ENCODE data around the gene DENND1C. TPM values are rescaled to one million over a fixed set of nuclear protein-coding genes. Genes with fewer than 3 reads are reported as not detected.

DENND1C gene
- polyA plus RNA-seq, 1 donor, result 1.2 TPM

GRCh38 chr19:6476896-6477431, 4.6 kb downstream of the DENND1C start:
- DNase-seq, result no peak

- no peak for DNase-seq
Observed at GRCh38 chr19:6476155-6476895, 5.3 kb downstream of the DENND1C start.

GRCh38 chr19:6475321-6476108, 6.1 kb downstream of the DENND1C start:
- DNase-seq, result no peak

GRCh38 chr19:6473647-6474046, 7.9 kb downstream of the DENND1C start:
- DNase-seq, result no peak

- no peak for DNase-seq
Observed at GRCh38 chr19:6472713-6473112, 8.9 kb downstream of the DENND1C start.

- DNase-seq, result no peak
Observed at GRCh38 chr19:6471076-6471475, 10.5 kb downstream of the DENND1C start.

- no peak for DNase-seq
Observed at GRCh38 chr19:6470173-6470572, 11.4 kb downstream of the DENND1C start.

- DNase-seq, result no peak
Observed at GRCh38 chr19:6467384-6467783, 14.2 kb downstream of the DENND1C start.

- DNase-seq, result no peak
Observed at GRCh38 chr19:6466526-6467248, 14.9 kb downstream of the DENND1C start.

GRCh38 chr19:6465663-6466062, 15.9 kb downstream of the DENND1C start:
- DNase-seq, result no peak

GRCh38 chr19:6465006-6465405, 16.6 kb downstream of the DENND1C start:
- no peak for DNase-seq

GRCh38 chr19:6464070-6464873, 17.3 kb downstream of the DENND1C start, which contains the start of gene CRB3:
CRB3 (plus strand) TSS chr19:6464271; CDS start chr19:6464702, 431 bp downstream.
- no peak for DNase-seq

GRCh38 chr19:6460099-6460884, 21.3 kb downstream of the DENND1C start:
- peak; percentile 99 for DNase-seq

GRCh38 chr19:6459262-6460098, 22.1 kb downstream of the DENND1C start, which contains the start of gene SLC25A23:
SLC25A23 (minus strand) TSS chr19:6459792; CDS start chr19:6459628, 164 bp downstream.
- peak; percentile 79 for DNase-seq

- DNase-seq, result no peak
Observed at GRCh38 chr19:6458695-6459261, 22.8 kb downstream of the DENND1C start.

GRCh38 chr19:6457958-6458694, 23.5 kb downstream of the DENND1C start:
- DNase-seq, result no peak

GRCh38 chr19:6455924-6456323, 25.7 kb downstream of the DENND1C start:
- no peak for DNase-seq

GRCh38 chr19:6453951-6454565, 27.5 kb downstream of the DENND1C start:
- DNase-seq, result no peak

All from hindlimb muscle (tissue), 1 donor.